HCT116 (cell line): ENCODE measurements around the gene PKP1. TPM values are rescaled to one million over a fixed set of nuclear protein-coding genes. Genes with fewer than 3 reads are reported as not detected.

ENCODE experiments used
- ATAC-seq: fragments of 200-7000 bp; cut with Tn5 transposase; 2 replicates; pipeline ENCODE4 v1.9.1; 2020; ENCODE audit warnings: mild to moderate bottlenecking, moderate library complexity
- BruUV-seq: library from RNA; stranded (reverse); fragments of 400-500 nt; replicated peaks from 2 replicates; lab custom pipeline; 2021; lab: Mats Ljungman, UMichigan
- CTCF ChIA-PET: fragments of 300-600 bp; sonication (Branson Sonifier 250); formaldehyde crosslinking; loops from one replicate; lab custom pipeline; 2021; ENCODE audit warnings: antibody characterized with exemption; lab: Charles Lee
- POLR2A ChIA-PET: fragments of 300-600, 350-600 bp; sonication (Branson Sonifier 250); formaldehyde crosslinking; loops from one replicate; lab custom pipeline; 2021; ENCODE audit warnings: antibody characterized with exemption; lab: Charles Lee
- RAD21 ChIA-PET, 2 experiments: fragments of 300-600 bp; sonication (Branson Sonifier 250); formaldehyde crosslinking; loops; one replicate each; lab custom pipeline; 2023; ENCODE audit warnings: low total read pairs in 2 of 2; ENCODE audit not compliant: uncharacterized antibody in 2 of 2, unreplicated experiment in 2 of 2, low non-redundant PET in 1 of 2; lab: Charles Lee
- DNase-seq: peaks from one replicate; pipeline ENCODE4 v3.0.0-alpha.2; 2010; ENCODE audit warnings: low read depth, low spot score
- H2AFZ ChIP-seq: fragments of 200-600 bp; shearing (Covaris generic), sonication (generic); 2 replicates; pipeline ENCODE4 v1.6.1; 2017; ENCODE audit warnings: low read depth, mixed run types, mixed read lengths, antibody characterized with exemption, low read length; ENCODE audit not compliant: poor library complexity, severe bottlenecking
- H3K27ac ChIP-seq: 2 replicates; pipeline ENCODE4 v1.5.1; 2012; ENCODE audit warnings: low read depth, low read length
- H3K27me3 ChIP-seq: fragments of 200-600 bp; sonication (generic); 2 replicates; pipeline ENCODE4 v1.6.1; 2016; ENCODE audit warnings: mixed run types, low read length, mixed read lengths; ENCODE audit not compliant: insufficient read depth
- H3K36me3 ChIP-seq, 2 experiments: fragments of 200-500 bp in 1 of 2; fragments of 200-600 bp in 1 of 2; sonication (Bioruptor generic) in 1 of 2; sonication (generic) in 1 of 2; 2 replicates each; pipeline versions ENCODE4 v1.5.1 to v1.6.1; 2014 to 2016; ENCODE audit warnings: low read length in 2 of 2, inconsistent platforms in 1 of 2, mixed read lengths in 1 of 2, mixed run types in 1 of 2; ENCODE audit not compliant: insufficient read depth in 2 of 2, control insufficient read depth in 1 of 2
- H3K4me1 ChIP-seq, 2 experiments: fragments of 200-600 bp in 1 of 2; sonication (generic) in 1 of 2; 2 replicates each; pipeline versions ENCODE4 v1.5.1 to v1.6.1; 2012 to 2017; ENCODE audit warnings: low read length in 2 of 2, inconsistent platforms in 1 of 2, mild to moderate bottlenecking in 1 of 2, mixed read lengths in 1 of 2, mixed run types in 1 of 2, moderate library complexity in 1 of 2; ENCODE audit not compliant: insufficient read depth in 2 of 2, control insufficient read depth in 1 of 2
- H3K4me2 ChIP-seq: fragments of 200-600 bp; sonication (generic); 2 replicates; pipeline ENCODE4 v1.6.1; 2017; ENCODE audit warnings: mixed run types, low read length, mixed read lengths
- H3K4me3 ChIP-seq, 2 experiments: fragments of 200-600 bp in 1 of 2; sonication (generic) in 1 of 2; replicated peaks in 1 of 2; 2 replicates each; pipeline ENCODE4 v1.5.1; 2011 to 2016; ENCODE audit warnings: low read length in 2 of 2, control low read depth in 1 of 2, low read depth in 1 of 2, mild to moderate bottlenecking in 1 of 2, mixed read lengths in 1 of 2, mixed run types in 1 of 2
- H3K79me2 ChIP-seq: fragments of 200-600 bp; sonication (generic); 2 replicates; pipeline ENCODE4 v1.6.1; 2017; ENCODE audit warnings: mild to moderate bottlenecking, mixed run types, low read length, moderate library complexity, mixed read lengths; ENCODE audit not compliant: insufficient read depth
- H3K9ac ChIP-seq: fragments of 200-600 bp; sonication (generic); 2 replicates; pipeline ENCODE4 v1.6.1; 2016; ENCODE audit warnings: low read length, mixed read lengths
- H3K9me2 ChIP-seq: fragments of 200-600 bp; sonication (generic), shearing (Covaris generic); 2 replicates; pipeline ENCODE4 v1.6.1; 2017; ENCODE audit warnings: mixed run types, mild to moderate bottlenecking, moderate library complexity; ENCODE audit not compliant: insufficient read depth
- H3K9me3 ChIP-seq, 2 experiments: fragments of 200-500 bp in 1 of 2; fragments of 200-600 bp in 1 of 2; sonication (Bioruptor generic) in 1 of 2; sonication (generic) in 1 of 2; 2 replicates each; pipeline ENCODE4 v1.6.1; 2014 to 2017; ENCODE audit warnings: low read length in 2 of 2, mixed read lengths in 2 of 2, inconsistent platforms in 1 of 2, low read depth in 1 of 2, mild to moderate bottlenecking in 1 of 2, mixed run types in 1 of 2, moderate library complexity in 1 of 2; ENCODE audit not compliant: control insufficient read depth in 1 of 2, insufficient read depth in 1 of 2
- H4K20me1 ChIP-seq: fragments of 200-600 bp; sonication (generic), shearing (Covaris generic); 2 replicates; pipeline ENCODE4 v1.6.1; 2017; ENCODE audit warnings: mixed run types, mild to moderate bottlenecking, moderate library complexity; ENCODE audit not compliant: insufficient read depth
- CEBPB ChIP-seq: IDR thresholded peaks from 2 replicates; pipeline ENCODE4 v1.6.1; 2012; ENCODE audit warnings: low read depth
- EGR1 ChIP-seq: IDR thresholded peaks from 2 replicates; pipeline ENCODE4 v1.6.1; 2012; ENCODE audit warnings: low read depth
- EZH2 ChIP-seq: fragments of 200-600 bp; sonication (generic); IDR thresholded peaks from 2 replicates; pipeline ENCODE4 v1.6.1; 2017; ENCODE audit warnings: antibody characterized with exemption, mixed run types
- FOSL1 ChIP-seq: IDR thresholded peaks from 2 replicates; pipeline ENCODE4 v1.6.1; 2012; ENCODE audit warnings: low read depth
- JUND ChIP-seq: IDR thresholded peaks from 2 replicates; pipeline ENCODE4 v1.6.1; 2012
- POLR2AphosphoS5 ChIP-seq: IDR thresholded peaks from 2 replicates; pipeline ENCODE4 v1.6.1; 2011; ENCODE audit warnings: mild to moderate bottlenecking, low read depth, low read length, moderate library complexity
- RAD21 ChIP-seq: IDR thresholded peaks from 2 replicates; pipeline ENCODE4 v1.6.1; 2012; ENCODE audit warnings: low read depth, mild to moderate bottlenecking
- REST ChIP-seq: IDR thresholded peaks from 2 replicates; pipeline ENCODE4 v1.6.1; 2012; ENCODE audit warnings: low read depth
- SIN3A ChIP-seq: IDR thresholded peaks from 2 replicates; pipeline ENCODE4 v1.6.1; 2012; ENCODE audit warnings: low read depth
- SP1 ChIP-seq: IDR thresholded peaks from 2 replicates; pipeline ENCODE4 v1.6.1; 2012; ENCODE audit warnings: low read depth
- SRF ChIP-seq: IDR thresholded peaks from 2 replicates; pipeline ENCODE4 v1.6.1; 2012; ENCODE audit warnings: low read depth
- TCF7L2 ChIP-seq: IDR thresholded peaks from 2 replicates; pipeline ENCODE4 v1.7.0; 2011; ENCODE audit warnings: borderline replicate concordance, inconsistent platforms; ENCODE audit not compliant: insufficient read depth, insufficient read length; ENCODE audit errors: extremely low read depth
- ZBTB33 ChIP-seq: IDR thresholded peaks from 2 replicates; pipeline ENCODE4 v1.6.1; 2011; ENCODE audit warnings: mild to moderate bottlenecking, low read length, moderate library complexity; ENCODE audit not compliant: insufficient replicate concordance; ENCODE audit errors: extremely low read depth
- ZNF274 ChIP-seq: fragments of 200-500 bp; sonication (Bioruptor generic); IDR thresholded peaks from 2 replicates; pipeline ENCODE4 v1.6.1; 2014; ENCODE audit warnings: mild to moderate bottlenecking, low read depth, low read length, inconsistent platforms
- intact Hi-C: fragments of 100-400 bp; cut with micrococcal nuclease; formaldehyde crosslinking; loops from 2 replicates; pipeline ENCODE4 v1.10.0; 2022
- total RNA-seq: library from RNA; stranded (reverse); gene quantifications from one replicate; pipeline ENCODE4 v1.2.1, GENCODE V29; 2021; ENCODE audit not compliant: unreplicated experiment

The PKP1 gene
- total RNA-seq, 1 experiment from 2014 or later: 0.07 TPM

- Histone ChIP-seq H3K9me2 (no peaks in the 10 kb centered on the region), H3K79me2 (no peaks in the 10 kb centered on the region), H3K9me3 (no peaks in the 10 kb centered on the region), H2AFZ (no peak overlapping the region), H3K4me2 (no peak overlapping the region), H3K4me1 (no peaks in the 10 kb centered on the region; a peak in 1 of 4 replicates), H4K20me1 (no peaks in the 10 kb centered on the region), H3K9ac (no peak overlapping the region), H3K36me3 (no peaks in the 10 kb centered on the region), H3K4me3 (no peak overlapping the region), H3K27me3 (0 out of 2 replicates have a peak, but pooled peaks cover 5% of the 10 kb centered on the region), H3K27ac (no peak overlapping the region)
- POLR2A ChIA-PET: no interaction called here
- ATAC-seq (no peak), DNase-seq (no peak)
- CTCF ChIA-PET: no interaction called here
- intact Hi-C loops: no loop called here
- no TSS peak for BruUV-seq
- no peak for TF ChIP-seq ZBTB33
- no peak for TF ChIP-seq TCF7L2
- no peak for TF ChIP-seq EGR1
- no peak for TF ChIP-seq ZNF274
- TF ChIP-seq SP1: no peak
- no peak for TF ChIP-seq SIN3A
- RAD21 ChIA-PET: no interaction called here
These were observed 73.4 kb downstream of the PKP1 start for GRCh38 chr1:201356701-201357100.

GRCh38 chr1:201357211-201357610 lies 73.9 kb downstream of the PKP1 start:
- ATAC-seq (no peak), DNase-seq (no peak)
- ChIA-PET CTCF (interaction anchor here (2.5 kb wide), 1 partner anchor 9 kb away, joined by 15 read pairs; no protein-coding TSS in a partner anchor), RAD21 (no interaction called here), POLR2A (no interaction called here)
- no peak for TF ChIP-seq POLR2AphosphoS5
- TF ChIP-seq FOSL1: no peak
- no peak for TF ChIP-seq JUND
- no peak for TF ChIP-seq ZBTB33
- TF ChIP-seq RAD21: no peak
- TF ChIP-seq SRF: no peak
- TF ChIP-seq CEBPB: no peak
- no peak for TF ChIP-seq EZH2
- TF ChIP-seq REST: no peak
- H4K20me1 ChIP-seq: no peaks in the 10 kb centered on the region
- intact Hi-C loops: no loop called here
- no peaks in the 10 kb centered on the region for H3K9me3 ChIP-seq
- H3K36me3 ChIP-seq: no peaks in the 10 kb centered on the region
- no peaks in the 10 kb centered on the region; a peak in 1 of 4 replicates for H3K4me1 ChIP-seq
- no peak overlapping the region for H2AFZ ChIP-seq
- H3K4me3 ChIP-seq: no peak overlapping the region
- 0 out of 2 replicates have a peak, but pooled peaks cover under 1% of the 10 kb centered on the region for H3K27me3 ChIP-seq
- no TSS peak for BruUV-seq
- H3K9ac ChIP-seq: no peak overlapping the region
- H3K9me2 ChIP-seq: no peaks in the 10 kb centered on the region
- no peak overlapping the region for H3K4me2 ChIP-seq
- no peaks in the 10 kb centered on the region for H3K79me2 ChIP-seq
- H3K27ac ChIP-seq: no peak overlapping the region
